T follicular helper cell (primary cell): ENCODE measurements around the gene SGMS1.
"Not testable (repeated sequence)": the region's sequence is repeated elsewhere in the genome, so short reads cannot be mapped to it uniquely, and the experiment has no call there.

ENCODE experiments used
- DNase-seq: peaks from one replicate; pipeline ENCODE4 v3.0.0-alpha.2; 2020; ENCODE audit warnings: low read depth

SGMS1 gene

DNA sequence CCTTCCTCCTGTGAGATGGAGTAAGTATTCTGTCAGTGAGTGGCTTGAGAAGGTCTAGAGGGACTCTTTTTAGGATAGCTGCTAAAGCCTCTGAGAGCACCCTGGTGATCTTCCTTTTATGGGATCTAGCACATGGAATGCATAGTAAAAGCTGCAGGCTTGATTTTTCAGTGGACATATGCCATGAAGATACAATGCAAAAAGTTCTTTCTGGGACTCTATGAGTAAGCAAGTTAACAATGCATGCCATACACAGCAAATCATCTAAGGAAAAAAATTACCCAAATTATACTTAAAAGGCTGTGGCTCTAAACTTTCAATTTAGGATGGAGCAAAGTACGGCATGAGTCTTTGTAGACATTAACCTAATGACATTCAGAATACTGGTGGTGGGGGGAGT, 154.5 kb downstream of the SGMS1 start:
- no peak for DNase-seq

DNA sequence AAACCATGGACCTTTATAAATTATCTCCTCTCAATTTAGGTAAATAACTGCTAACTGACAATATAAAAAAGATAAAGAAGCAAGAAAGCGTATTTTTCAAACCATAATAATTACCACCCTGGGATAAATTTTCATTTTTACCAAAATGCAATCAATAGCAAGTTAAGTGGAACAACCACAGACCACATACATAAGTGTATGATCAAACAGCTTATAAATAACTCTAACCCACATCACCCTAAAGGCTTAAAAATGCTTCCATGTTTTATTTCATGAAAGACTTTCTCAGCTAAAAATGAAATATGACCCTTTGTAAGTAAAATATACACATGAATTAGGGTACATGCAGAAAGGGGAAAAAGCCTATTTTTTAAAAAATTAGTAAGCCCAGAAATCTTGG, 156.5 kb downstream of the SGMS1 start:
- no peak for DNase-seq

DNA sequence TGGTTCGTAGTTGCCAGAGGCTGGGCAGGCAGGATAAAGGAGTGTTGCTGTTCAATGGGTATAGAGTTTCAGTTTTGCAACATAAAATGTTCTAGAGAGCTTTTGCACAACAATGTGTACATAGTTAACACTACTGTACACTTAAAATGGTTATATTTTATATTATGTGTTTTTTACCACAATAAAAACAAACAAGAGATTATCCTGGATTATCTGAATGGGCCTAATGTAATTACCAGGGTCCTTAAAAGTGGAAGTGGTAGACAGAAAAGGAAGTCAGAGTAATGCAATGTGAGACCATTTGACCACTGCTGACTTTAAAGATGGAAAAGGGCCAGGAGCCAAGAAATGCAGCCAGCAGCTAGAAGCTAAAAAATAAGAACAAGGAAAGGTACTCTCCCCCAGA, 159.7 kb downstream of the SGMS1 start:
- DNase-seq: no peak

DNA sequence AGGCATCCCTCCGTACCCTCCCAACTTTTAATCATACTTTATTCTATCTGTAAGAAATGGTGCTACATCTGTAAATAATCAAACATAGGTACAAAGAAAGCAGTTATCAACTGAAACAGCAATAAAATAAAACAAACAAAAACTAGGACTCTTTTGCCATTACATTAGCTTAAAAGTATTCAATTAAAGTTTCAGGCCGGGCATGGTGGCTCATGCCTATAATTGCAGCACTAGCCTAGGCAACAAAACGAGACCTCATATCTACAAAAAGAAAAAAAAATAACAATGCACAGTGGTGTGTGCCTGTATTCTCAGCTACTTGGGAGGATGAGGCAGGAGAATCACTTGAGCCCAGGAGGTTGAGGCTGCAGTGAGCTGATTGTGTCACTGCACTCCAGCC, 161.9 kb downstream of the SGMS1 start:
- DNase-seq: no peak

DNA sequence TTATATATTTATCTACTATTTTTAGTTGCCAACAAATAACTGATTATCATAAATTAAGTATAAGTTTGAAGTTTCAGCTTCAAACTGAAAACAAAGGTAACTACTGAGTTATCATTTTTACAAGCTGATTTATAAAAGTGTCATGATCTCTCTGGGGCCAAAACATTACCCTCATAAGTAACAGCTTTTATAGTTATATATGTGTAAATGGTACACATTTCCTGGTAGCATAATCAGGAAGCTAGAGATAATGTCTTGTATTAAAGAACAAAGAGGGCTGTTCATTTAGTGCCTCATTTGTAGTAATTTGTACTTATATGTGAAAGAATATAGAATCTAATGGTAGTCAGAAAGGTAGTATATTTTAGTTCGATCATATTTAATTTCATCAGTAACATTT, 162.6 kb downstream of the SGMS1 start:
- DNase-seq: no peak

DNA sequence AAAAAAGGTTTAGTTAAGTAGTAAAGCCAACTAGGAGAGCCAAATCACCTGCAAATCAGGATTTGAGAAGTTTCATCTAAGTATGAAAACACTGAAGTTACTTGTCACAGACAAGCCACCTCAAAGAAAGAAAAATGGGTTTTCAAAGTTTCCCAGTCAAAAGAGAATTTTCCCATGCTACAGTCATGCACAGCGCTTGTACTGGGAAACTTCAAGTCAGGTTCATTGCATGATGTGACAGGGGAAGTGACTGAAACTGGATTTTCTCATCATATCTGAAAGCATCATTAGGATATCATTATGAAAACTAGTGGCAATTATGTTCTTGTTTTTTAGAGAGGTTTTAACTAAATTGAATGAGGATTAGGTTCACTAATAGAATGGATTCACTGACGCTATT, 167.0 kb downstream of the SGMS1 start:
- DNase-seq: no peak

DNA sequence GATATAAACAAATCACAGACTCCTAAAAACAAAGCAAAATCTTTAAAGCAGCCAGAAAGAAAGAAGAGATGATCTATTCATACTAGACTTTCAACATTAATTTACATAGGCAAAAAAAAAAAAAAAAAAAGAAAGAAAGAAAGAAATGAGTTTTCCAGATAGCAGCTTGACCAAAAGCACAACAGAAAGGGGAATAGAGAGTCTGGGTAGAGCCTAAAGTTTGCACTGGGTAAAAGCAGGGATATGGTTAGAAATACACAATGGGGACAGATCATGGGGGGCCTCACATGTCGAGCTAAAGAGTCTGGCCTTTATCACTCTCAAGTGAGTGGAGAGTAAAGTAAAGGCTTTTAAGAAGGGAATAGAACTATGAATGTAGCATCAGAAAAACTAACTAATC, 169.8 kb downstream of the SGMS1 start:
- DNase-seq: no peak

DNA sequence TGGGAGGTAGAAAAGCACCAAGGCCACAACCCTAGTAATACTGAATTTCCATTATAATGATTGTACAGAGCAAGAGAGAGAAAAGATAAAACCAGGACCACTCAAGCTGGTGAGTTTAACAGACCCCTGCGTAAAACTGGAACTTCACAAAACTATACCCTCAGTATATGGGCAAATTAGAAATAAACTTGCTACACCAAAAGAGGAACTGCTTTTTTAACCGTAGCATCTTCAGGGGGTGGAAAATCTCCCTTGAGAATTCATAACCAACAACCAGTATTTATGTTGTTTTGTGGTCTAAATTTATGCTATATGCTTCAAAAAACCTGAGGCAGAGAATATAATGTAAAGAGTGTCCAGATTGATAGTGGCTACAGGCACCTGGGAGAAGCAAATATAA, 171.2 kb downstream of the SGMS1 start:
- DNase-seq: no peak

DNA sequence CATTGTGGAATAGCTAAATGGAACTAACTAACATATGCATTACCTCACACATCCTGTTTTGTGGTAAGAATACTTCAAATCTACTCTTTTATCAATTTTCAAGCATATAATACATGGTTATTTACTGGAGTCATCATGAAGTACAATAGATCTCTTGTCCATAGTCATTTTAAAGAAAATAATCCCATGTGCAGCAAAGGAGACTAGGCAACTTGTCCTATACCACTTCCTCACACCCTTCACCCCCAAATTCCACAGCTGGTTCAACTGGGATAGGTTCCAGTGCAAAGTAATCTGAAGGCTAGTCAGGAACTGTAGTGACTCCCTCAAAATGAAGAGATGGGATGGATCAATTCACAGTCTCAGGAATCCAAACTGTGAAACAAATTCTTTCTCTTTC, 176.1 kb downstream of the SGMS1 start:
- no peak for DNase-seq

DNA sequence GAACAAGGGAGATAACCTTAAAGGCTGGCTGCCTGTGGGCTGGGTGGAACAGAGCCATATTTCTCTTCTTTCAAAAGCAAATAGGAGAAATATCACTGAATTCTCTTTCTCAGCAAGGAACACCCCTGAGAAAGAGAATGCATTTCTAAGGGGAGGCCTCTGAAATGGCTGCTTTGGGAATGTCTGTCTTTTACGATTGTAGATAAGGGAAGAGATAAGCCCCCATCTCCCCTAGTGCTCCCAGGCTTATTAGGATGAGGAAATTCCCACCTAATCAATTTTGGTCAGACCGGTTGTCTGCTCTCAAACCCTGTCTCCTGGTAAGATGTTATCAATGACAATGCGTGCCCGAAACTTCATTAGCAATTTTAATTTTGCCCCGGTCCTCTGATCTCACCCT, 178.0 kb downstream of the SGMS1 start:
- not testable (repeated sequence) for DNase-seq

DNA sequence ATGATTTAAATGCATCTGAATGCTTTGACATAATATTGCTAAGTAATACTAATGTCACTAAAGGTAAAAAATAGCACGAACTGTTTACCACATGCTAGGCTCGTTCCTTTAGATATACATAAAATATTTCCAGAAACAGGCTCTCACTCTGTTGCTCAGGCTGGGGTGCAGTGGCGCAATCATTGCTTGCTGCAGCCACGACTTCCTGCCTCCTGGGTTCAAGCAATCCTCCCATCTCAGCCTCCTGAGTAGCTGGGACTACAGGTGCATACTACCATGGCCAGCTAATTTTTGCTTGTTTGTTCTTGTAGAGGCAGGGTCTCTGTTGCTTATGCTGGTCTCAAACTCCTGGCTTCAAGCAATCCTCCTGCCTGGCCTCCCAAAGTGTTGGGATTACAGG, 183.3 kb downstream of the SGMS1 start:
- DNase-seq: no peak

DNA sequence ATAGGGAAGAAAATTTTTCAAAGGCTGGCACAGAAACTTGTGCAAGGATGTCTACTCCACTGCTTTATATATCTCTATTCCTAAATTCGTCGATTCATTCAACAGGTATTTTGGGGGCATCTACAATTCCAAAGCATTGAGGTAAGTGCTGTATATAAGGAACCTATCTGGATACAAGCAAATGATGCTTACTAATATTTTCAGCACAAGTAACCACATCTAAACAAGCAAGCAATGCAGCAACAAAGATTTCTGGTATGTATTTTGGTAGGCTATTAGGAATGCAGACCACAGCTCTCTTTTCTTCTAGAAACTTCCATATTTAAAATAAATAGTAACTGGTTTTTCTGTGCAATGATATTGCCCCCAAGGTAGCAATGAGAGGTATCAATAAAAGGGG, 183.9 kb downstream of the SGMS1 start:
- no peak for DNase-seq

DNA sequence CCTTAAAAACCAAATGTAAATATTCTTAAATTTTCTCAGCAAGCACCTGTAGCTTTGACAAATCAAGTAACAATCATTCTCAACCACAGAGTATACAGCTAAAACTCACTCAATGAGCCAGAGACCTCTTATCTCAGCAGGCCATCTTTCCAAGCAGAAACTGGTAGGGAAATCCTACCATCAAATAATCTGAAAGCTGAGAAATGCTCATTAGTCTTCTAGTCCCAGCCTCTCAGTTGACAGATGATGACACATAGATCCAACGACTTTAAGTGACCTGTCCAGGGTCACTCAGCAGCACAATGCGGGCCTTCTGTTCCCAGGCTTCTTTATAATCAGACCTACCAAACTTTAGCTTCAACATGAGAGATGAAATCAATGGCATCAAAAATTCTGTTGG, 184.6 kb downstream of the SGMS1 start:
- DNase-seq: no peak

DNA sequence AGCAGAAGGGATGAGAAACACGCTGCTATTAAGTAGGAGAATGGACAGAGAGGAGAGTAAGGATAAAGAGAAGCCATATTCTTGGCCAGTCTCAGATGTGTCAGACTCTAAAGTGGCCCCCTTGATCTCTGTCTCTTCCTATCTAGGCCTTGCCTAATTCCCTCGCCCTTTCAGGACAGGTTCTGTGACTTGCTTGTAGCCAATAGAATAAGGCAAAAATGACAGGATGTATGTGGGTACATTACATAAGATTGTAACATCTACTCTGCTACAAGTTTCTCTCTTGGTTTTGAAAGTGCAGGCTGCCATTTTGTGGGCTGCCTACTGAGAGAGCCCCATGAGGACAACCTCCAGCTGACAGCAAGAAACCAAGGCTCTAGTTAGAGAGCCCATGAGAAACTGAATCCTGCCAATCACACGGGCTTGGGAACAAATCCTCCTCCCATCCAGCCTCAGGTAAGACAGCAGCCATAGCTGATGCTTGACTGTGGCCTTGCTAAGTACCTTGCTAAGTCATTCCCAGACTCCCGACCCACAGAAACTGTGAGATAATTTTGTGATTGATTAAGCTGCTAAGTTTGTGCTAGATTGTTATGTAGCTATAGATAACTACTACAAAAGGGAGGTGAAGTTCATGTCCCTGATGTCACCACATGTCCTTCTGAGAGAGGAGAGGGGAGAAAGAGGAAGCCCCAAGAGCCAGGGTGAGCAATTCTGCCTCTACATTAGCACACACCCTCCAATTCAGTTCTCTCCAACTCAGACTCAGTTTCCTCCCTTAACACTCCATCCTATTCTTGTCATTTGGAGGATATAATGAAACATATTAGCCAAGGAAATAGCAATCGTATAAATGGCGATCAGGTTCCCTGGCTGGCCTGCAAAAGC, 185.5 kb downstream of the SGMS1 start:
- DNase-seq: no peak

DNA sequence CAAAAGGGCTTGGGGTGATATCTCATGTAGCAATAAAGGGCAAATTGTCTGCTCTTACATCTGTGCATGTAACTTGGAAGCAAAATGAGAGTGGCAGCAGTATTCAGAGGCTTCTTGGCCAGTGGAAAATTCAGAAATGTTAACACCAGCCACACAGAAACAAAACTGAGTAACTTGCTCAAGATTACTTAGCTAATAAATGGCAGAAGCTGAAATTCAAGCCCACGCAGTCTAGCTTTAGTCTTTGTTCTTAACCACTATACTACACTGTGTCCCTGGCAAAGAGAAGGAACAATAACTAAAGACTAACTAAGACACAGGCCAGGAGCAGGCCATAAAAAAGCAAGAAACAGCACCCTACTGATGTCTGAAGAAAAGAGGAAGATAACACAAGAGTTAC, 186.5 kb downstream of the SGMS1 start:
- DNase-seq: no peak

DNA sequence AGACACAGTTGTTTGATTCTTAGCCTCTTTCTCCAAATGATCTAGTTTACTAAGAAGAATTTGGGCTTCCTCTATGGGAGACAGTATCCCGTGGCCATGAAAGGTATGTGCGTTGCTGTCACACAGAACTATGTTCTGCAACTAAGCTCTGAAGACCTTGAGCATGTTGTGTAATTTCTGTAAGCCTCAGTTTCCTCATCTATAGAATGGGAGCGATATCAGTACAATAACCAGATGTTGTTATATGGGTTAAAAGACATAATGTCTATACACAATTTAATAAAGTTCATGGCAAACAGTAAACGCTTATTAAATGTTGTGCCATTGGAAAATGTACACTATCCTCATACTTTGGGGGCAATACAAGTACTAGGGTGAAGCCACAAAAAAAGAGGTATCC, 187.0 kb downstream of the SGMS1 start:
- DNase-seq: no peak

DNA sequence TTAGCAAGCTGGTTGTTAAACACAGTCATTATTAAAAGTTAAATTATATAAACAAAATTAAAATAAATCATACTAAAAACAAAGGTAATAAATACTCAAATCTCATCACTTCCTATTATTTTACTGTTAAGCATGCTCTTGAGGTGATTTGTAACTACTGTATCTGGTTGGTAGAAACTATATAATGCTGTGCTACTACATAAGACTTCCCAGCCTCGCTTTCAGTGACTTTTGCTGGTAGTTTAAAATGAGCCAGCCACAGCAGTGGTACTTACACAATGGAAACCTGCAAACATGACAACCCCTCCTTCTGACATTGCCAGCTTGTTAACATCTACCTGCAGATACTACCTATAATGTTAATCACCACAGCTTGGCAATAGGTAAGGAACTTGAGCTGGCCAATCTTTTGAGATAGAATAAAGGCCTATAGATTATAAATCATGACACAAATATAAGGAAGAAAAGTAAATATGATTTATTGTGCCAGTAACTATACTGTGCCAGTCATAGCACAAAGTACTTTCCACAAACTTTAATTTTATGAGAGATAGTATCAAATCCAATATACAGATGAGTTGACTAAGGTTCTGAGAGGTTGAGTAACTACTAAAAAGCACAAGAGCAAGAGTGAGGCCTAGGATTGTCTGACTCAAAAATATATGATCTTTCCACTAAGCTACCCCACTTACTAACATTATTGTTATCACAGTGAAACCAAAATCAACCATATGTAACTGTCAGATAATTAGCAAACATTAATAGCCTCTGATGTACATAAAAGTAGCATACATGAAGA, 191.3 kb downstream of the SGMS1 start:
- no peak for DNase-seq

DNA sequence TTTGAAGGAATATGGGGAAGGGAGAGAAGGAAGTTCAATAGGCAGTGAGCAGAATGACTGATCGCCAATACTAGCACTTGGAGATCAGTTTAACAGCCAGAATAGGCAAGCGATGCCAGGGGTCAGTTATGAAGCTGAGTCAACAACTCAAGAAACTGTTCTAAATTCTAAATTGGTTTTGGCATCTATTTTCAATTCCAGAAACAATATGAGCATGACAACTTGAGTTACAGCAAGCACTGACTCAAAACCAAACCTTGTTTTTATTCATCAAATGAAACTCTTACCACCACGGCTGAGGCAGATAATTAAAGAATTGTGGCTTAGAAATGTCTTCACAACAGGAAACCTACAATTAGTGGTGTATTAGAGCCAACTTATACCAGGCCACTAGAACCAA, 192.0 kb downstream of the SGMS1 start:
- no peak for DNase-seq

DNA sequence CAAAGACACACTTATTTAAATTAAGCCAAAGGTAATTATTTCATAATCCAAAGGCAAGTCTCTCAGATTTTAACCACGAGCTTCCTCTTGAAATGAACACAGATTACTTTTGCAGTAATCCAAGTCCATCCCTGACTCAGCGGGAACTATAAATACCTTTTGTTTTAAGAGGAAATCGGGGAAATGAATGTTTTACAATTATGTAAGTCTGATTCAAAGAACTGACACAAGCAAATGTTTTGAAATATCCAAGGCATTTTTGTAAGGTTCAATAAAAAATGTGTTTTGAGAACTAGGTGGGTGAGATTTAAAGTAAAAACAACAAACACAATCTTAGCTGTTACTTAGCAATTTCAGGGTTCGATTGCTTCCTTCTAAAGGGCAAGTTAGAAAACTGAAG, 192.6 kb downstream of the SGMS1 start:
- DNase-seq: no peak

DNA sequence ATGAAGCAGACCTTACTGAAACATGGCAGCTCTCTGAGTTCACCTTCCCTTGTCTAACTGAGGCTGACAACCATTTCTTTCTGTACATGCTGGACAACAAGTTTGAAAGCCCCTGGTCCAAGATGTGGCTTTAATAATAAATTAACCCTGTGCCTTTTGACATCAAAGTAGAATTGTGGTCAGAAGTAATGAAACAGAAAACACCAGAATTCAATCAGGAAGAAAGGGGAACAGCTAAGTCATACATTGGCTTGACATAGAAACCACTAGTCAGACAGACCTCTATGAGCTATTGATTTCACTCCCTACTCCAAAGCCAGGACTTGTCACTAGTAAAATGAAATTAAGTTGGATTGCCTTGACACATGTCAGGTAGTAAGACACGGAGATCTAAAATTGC, 197.3 kb downstream of the SGMS1 start:
- DNase-seq: no peak

DNA sequence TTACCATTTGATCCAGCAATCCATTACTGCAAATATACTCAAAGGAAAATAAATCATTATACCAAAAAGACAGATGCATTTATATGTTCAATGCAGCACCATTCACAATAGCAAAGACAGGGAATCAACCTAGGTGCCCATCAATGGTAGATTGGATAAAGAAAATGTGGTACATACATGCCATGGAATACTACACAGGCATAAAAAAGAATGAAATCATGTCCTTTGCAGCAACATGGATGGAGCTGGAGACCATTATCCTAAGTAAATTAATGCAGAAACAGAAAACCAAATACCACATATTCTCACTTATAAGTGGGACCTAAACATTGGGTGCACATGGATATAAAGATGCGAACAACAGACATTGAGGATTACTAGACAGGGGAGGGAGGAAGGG, 198.5 kb downstream of the SGMS1 start:
- DNase-seq: not testable (repeated sequence)

DNA sequence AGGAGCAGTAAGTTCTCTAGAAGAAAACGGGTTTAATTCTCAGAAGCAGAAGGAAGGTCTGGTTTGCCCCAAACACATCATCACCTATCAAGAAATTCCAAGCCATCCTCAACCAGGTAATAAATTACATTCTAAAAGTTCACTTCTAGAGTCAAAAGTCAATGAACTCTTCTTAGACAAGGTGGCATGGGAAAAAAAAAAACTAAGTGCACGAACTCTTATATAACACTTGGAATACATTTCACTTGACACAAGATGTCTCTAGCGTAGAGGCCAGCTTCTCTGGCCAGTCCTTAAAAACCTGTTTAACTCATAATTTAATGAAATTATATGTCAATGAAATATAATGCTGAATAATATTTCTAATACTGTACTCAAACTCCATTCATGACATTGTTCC, 200.3 kb downstream of the SGMS1 start:
- no peak for DNase-seq

DNA sequence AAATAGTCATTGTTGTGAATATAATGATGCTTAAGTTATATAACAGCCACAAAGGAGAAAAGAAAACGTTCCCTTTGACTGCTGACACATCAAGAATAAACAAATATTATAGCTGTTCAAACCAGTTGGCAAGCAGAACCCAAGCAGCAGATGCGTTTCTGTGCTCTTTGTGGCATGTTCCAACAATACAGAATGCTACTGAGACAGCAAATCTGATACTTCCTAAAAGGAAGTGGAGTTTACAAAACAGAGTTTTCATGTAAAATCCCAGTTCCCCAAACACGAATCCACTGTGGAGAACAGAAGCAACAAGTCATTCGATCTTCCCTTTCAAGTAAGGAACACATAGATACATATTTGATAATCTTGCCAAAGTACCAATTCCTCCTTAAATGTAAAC, 201.5 kb downstream of the SGMS1 start:
- DNase-seq: no peak
